ENCODE data around the gene WDR5.
"Not testable (repeated sequence)": the region's sequence is repeated elsewhere in the genome, so short reads cannot be mapped to it uniquely, and the experiment has no call there.

Gene WDR5

GRCh38 chr9:134135343-134136117, at the start of gene WDR5:
Gene WDR5, plus strand, starts transcription at chr9:134136082. Its CDS starts 3,796 bp downstream, at chr9:134139878.
- peak; percentile 93 for DNase-seq (ENCODE audit: low spot score)

DNA sequence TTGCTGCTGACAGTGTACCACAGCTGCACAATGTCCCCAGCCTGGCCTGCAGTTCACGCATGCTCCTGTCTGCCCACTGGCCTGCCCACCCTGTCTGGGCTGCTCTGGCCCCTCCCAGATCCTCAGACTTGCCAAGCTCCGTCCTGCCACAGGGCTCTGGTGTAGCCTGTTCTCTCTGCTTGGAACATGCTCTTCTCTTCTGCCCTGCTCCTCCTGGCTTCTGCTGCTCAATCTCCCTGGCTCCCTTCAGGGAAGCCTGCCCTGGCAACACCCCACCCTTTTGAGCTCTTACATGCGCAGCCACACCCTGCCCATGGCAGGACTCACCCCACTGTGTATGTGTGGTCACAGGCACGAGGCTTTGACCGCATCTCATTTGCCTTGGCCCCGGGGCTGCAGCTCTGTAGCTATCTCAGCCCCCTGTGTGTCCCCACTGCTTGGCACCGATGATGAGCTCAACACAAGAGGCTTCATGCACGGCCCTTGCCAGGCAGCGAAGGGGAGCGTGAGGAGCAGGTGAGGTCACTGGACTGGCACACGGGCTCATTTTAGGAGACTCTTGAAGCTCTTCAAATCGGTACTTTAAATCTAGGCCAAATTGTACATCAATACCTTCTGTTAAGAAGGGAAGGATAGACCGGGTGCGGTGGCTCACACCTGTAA, 47.7 kb upstream of the WDR5 start:
- no peak for DNase-seq (ENCODE audit: low spot score)

GRCh38 chr9:134089972-134090371, 45.9 kb upstream of the WDR5 start:
- DNase-seq (ENCODE audit: low spot score) = no peak

DNA sequence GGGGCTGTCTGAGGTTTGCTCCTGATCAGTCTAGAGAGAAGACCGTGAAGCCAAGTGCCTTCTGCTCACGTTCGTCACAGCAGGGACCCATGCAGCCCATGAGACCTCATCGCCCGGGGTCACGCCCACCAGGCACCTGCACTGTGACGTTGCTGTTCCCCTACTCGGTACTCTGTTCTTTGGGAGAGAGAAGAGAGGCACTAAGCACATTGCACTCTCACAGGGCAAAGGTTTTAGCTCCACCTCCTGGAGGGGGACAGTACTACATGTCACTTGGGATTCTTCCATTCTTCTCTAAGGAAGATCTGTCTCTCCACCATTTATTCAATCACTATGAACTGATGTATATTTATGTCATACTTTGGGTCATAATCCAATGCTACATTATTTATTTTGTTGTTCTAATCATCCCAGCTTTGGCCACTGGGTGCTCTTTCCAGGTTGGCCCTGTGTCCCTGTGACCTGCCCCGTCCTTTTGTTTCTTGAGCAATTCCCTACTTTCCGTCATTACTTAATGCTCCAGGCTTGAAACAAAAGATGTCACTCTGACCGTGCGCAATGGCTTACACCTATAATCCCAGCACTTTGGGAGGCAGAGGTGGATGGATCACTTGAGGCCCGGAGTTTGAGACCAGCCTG, 36.6 kb upstream of the WDR5 start:
- peak; percentile 66 for DNase-seq (ENCODE audit: low spot score)

- DNase-seq (ENCODE audit: low spot score) = no peak
Measured at GRCh38 chr9:134100040-134100439, 35.8 kb upstream of the WDR5 start.

GRCh38 chr9:134101133-134101532, 34.7 kb upstream of the WDR5 start:
- not testable (repeated sequence) for DNase-seq (ENCODE audit: low spot score)

DNA sequence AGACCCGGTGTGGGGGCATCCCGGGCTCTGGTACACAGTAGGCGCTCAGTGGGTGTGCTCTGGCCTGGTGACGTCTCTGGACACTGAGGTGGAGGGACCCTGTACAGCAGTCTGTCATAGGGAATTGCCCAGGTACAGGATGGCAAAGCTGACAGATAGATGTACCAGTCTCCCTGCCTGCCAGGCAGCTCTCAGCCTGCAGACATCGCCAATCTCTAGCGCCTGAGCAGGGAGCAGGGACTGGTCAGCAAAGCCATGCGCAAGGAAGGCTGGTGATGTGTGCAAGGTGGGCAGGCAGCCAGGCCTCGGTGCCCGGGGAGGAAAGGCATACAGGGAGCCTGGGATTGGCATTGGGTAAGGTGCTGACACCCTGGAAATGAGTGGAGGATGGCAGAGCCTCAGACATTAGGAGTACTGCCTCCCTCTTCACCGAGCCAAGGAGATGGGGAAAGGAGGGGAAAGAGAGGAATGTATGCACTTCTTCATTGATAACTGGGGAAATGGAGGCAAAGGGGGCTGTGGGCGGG, 34.2 kb upstream of the WDR5 start:
- no peak for DNase-seq (ENCODE audit: low spot score)

GRCh38 chr9:134103391-134103998, 32.4 kb upstream of the WDR5 start:
- no peak for DNase-seq (ENCODE audit: low spot score)

DNA sequence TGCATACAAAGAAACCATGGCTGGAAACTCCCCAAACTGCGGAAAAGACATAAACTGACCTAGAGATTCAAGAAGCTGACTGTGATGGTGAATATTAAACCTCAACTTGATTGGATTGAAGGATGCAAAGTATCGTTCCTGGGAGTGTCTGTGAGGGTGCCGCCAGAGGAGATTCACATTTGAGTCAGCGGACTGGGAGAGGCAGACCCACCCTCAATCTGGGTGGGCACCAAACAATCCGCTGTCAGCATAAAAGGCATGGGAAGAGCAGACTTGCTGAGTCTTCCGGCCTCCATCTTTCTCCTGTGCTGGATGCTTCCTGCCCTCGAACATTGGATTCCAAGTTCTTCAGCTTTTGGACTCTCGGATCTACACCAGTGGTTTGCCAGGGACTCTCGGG, 24.8 kb upstream of the WDR5 start:
- no peak for DNase-seq (ENCODE audit: low spot score)

DNA sequence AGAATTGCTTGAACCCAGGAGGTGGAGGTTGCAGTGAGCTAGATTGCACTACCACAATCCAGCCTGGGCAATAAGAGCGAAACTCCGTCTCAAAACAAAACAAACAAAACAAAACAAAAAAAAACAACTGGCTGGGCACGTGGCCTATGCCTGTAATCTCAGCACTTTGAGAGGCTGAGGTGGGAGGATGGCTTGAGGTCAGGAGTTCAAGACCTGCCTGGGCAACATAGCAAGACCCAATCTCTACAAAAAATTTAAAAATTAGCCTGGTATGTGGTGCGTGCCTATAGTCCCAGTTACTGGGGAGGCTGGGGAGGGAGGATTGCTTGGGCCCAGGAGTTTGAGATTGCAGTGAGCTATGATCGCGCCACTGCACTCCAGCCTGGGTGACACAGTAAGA, 23.3 kb upstream of the WDR5 start:
- no peak for DNase-seq (ENCODE audit: low spot score)

DNA sequence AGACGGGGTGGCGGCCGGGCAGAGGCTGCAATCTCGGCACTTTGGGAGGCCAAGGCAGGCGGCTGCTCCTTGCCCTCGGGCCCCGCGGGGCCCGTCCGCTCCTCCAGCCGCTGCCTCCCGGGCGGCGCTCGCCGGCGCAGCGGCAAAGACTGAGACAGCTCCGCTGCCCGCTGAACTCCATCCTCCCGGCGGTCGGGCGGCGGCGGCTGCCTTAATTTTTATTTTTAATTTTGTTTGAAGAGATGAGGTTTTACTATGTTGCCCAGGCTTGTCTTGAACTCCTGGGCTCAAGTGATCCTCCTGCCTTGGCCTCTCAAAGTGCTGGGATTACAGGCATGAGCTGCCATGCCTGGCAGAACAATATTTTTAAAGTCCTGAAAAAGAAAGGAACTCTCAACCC, 16.9 kb upstream of the WDR5 start:
- not testable (repeated sequence) for DNase-seq (ENCODE audit: low spot score)

- DNase-seq (ENCODE audit: low spot score) = no peak
Measured at GRCh38 chr9:134123764-134124128, 12.1 kb upstream of the WDR5 start.

DNA sequence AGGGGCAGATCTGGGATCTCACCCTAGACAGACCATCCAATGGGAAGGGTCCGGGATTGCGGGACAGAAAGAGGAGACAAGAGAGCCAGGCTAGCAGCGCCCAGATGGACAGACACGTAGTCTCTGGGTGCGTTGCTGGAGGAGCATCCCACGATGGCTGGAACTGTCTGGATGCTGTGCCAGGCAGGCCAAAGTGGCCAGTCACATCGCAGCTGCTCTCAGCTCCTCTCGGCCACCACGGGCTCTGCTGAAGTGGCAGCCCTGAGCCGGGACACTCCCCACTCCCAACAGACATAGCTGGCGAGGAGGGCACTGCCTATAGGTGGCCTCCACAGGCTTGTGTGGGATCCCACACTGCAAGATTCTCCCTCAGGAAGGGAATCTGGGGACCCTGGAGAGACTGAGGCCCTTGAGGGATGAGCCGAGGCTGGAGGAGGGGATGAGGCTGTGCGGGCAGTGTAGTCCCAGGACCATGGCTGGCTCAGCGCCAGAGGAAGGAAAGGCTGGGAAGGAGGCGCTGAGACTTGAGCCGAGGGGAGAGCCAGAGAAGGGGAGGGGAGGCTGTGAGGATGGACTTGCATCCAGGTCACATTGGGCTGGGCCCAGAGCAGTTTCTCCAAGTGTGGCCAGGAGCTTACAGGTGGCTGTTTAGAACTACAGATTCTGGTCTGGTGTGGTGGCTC, 10.3 kb upstream of the WDR5 start:
- no peak for DNase-seq (ENCODE audit: low spot score)

DNA sequence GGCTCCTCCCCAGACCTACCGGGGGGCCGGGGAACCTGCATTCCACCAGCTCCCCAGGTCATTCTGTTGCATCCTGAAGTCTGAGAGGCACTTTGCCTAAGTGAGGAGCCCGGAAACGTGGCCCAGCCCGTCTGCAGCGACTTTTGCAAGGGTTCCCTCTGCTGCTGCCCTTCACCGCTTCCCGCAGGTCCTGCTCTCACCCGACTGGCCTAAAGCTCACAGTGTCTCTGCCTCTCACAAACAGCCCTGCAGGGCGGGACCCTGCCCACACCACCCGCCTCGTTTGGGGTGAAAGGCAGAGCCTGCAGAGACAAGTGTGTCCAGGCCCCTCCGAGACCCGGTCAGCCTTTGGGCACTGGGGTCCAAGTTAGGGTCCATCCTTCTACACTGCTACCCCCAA, 9.5 kb upstream of the WDR5 start:
- no peak for DNase-seq (ENCODE audit: low spot score)

DNA sequence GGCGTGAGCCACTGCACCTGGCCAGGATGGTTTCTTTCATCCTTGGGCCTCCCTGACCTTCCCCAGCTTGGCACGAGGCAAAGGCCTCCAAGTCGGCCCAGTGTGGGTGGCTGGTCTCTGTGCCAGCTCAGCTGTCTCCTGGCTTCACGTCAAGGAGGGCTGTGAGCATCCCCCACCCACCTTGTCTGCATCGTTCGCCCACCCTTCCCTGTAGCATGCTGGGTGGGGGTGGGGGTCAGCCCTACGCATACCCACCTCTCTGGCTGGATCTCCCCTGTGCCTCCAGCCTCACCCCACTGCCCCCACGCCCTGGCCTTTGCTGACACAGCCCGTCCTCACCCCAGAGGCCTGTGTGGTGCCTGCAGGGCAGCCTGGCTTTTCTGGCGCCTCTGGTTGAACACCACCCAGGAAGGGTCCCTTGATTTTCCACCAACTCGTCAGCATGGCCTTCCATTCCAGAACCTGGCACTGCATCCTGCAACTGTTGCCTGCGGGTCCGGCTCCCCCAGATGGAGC, 8.8 kb upstream of the WDR5 start:
- DNase-seq (ENCODE audit: low spot score) = no peak

DNA sequence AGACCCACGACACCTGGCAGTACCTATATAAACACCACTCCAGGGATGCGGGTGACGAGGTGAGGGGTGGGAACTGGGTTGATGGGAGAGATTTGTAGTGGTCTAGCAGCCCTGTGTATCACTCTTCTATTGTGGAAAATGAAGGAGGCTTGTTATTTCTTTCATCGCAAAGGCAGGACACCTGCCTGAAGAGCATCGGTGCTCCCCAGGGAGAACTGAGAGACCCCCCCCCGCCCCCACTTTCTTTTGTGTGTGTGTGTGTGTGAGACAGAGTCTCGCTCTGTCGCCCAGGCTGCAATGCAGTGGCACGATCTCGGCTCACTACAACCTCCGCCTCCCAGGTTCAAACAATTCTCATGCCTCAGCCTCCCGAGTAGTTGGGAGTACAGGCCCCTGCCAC, 8.3 kb upstream of the WDR5 start:
- no peak for DNase-seq (ENCODE audit: low spot score)

GRCh38 chr9:134128727-134129679, 6.9 kb upstream of the WDR5 start:
- DNase-seq (ENCODE audit: low spot score) = no peak

GRCh38 chr9:134130503-134131375, 5.1 kb upstream of the WDR5 start:
- no peak for DNase-seq (ENCODE audit: low spot score)

DNA sequence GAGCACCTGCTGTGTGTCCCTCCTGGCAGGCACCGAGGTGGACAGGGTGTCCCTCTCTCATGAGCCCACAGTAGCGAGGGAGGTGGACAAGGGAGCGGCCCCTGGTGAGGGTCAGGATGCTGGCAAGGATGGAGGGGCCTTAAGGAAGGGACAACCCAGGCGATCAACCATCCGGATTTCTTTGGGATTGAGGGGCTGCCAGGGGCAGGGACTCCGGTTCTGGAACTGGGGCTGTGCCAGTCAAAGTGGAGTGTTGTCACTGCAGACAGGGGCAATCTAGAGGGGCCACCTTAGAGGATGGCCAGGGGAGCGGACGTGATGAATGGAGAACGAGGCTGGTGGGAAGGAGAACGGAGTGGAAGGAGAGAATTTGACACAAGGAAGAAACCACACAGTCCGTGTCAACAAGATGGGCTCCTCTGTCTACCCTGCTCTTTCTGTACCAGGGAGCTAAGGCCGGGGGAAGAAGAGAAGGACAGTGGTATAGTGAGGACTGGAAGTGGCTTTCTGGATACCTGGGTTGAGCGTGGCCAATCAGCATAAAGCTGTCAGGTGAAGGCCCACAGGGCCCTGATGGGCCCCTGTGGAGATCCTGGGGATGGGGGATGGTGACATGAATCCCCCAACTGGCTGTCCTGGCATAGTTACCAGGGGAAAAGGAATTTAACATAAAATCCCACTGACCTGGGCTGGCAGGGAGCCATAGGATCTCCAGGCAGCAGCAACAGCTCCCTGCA, 4.2 kb upstream of the WDR5 start:
- no peak for DNase-seq (ENCODE audit: low spot score)
